GM18858 (cell line): ENCODE measurements around the gene PGBD4.

Experiments
- ATAC-seq: cut with Tn5 transposase; IDR thresholded peaks from one replicate; pipeline ENCODE4 v1.9.1; 2021; ENCODE audit not compliant: unreplicated experiment

The PGBD4 gene

DNA sequence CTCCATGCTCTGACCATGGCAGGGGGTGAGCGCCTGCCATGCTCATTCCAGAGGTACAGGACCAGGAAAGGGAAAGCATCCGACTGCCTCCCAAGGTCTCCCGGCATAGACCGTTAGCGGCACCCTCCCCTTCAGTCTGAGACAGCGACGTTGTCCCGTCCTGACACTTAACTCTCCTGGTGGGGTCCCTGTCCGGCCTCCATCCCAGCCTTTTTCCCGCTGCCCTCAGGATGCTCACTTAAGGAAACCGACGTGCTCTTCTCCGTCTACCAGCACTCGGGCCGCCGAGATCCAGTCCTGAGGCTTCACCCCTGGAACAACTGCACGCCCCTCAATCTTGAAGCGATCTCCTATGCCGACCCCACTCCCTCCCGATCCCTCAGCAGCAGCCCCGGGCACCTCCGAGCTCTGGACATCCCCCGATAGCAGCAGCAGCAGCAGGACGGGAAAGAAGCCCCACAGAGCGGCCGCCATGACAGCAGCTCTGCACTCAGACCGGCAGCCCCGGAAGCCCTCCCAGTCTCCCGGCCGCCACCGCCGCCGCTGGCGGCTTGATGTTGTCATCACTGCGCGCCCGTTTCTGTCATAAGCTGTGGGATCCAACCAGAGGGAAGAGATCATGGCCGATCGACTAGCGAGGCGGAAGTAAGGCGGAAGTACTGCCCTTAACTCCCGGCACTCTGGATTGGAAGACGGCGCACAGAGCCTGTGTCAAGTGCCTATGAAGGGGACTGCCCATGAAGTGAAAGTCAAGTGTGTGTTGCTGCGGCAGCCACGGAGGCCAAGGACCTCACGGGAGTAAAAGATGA lies at the start of gene PGBD4, which contains the start of gene EMC7:
Gene PGBD4 (plus strand): TSS at position 718 of the 809 bp plus-strand sequence. CDS start 449 bp downstream, outside the sequence.
Gene EMC7 (minus strand): TSS at position 497 of the 809 bp plus-strand sequence. CDS start 23 bp downstream, at position 474.
- peak; percentile 93 for ATAC-seq

DNA sequence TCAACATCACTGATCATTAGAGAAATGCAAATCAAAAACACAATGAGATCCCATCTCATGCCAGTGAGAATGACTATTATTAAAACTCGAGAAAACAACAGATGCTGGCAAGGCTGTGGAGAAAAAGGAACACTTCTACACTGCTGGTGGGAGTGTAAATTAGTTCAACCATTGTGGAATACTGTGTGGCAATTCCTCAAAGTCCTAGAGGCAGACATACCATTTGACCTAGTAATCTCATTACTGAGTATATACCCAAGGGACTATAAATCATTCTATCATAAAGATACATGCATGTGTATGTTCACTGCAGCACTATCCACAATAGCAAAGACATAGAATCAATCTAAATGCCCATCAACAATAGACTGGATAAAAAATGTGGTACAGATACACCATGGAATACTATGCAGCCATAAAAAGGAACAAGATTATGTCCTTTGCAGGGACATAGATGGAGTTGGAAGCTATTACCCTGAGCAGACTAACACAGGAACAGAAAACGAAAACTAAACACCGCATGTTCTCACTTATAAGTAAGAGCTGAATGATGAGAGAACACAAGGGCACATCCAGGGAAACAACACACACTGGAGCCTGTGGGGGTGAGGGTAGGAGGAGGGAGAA lies 47.7 kb upstream of the PGBD4 start:
- ATAC-seq = no peak

DNA sequence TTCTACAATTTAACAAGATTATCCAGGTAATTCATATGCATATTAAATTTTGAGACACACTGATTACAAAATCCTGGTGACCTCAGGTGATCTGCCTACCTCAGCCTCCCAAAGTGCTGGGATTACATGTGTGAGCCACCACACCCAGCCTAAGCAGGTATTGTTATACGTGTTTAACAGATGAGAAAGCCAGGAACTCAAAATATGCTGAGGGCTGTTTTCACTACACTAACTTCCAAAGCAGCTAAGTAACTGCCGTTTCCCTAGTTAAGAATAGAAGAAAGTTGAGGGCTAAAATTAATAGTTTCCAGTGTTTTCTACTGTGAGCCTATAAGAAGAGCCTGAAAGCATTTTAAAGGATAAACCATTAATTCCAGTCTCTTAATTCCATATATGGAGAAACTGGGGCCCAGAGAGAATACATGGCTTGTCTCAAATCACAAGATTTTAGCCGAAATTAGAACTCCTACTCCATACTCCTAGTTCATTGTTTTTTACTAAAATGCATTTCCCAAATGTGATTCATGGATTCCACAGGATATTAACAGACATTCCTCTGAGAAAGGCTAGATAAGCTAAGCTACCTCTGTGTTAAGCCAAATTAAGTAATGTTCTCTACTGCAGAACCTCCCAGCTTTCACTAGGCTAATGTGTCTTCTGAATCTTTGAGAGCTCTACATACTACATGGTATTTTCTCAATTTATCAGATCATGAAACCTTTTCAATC lies 45.9 kb upstream of the PGBD4 start:
- ATAC-seq = no peak

DNA sequence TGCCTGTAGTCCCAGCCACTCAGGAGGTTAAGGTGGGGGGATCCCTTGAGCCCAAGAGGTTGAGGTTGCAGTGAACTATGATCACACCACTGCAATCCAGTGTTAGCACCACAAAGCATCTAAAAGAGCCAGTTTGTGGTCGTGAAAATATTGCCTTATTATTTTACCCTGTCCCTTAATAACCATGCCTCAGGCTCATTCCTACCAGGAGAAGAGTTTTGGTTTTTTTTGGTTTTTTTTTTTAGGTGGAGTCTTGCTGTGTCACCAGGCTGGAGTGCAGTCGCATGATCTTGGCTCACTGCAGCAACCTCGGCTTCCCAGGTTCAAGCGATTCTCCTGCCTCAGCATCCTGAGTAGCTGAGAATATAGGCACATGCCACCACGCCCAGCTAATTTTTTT lies 45.0 kb upstream of the PGBD4 start:
- no peak for ATAC-seq

DNA sequence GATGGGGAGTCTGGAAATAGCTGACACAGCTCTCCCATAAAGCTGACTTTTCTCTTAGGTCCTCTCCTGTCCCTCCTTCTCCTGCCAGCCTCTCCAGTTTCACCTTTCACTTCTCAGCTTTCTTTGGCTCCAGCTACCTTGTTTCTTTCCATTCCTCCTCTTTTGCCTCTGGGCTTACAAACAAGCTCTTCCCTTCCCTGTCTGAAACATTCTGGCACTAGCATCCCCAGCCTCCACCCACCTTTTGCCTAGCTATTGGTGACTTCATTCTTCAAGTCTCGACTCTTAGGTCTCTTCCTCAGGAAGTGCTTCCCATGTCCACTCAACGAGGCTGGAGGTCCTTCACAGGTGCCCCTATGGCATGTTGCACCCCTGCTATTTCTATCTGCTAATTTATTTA lies 42.4 kb upstream of the PGBD4 start:
- no peak for ATAC-seq

DNA sequence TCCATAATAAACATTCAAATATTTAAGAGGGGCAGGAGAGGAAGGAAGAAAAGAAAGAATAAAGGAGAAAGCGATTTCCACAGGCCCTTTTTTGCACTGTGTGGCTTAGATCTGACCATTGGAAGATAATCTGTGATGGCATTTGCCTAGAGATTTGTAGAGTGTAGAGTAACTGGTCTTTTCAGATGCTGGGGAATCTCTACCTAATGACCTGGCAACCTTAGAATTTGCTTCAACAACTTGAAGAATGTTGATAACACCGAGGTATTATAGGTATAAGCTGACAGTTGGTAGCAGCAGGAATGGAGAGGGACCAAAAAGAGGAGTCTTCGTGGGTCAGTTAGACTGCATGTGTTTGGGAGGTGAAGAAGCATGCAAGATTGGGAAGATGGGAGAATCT lies 41.9 kb upstream of the PGBD4 start:
- no peak for ATAC-seq

DNA sequence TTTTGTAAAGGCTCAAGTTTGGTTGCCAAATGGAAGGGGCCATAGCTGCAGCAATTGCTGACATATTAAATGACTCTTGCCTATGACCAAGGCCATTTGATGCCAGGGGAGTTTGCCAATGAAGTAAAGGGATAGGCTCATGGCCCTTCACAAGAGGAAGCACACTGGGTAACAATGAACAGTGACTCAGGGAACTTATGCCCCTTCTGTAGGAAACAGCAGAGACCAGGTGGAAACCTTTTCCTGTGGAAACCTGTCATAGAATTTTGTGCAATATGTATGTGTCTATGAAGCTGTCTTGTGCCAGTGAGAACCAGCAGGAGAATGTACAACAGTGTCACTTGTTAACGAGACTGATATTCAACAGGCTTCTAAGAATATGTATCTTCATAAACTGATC lies 37.4 kb upstream of the PGBD4 start:
- no peak for ATAC-seq

DNA sequence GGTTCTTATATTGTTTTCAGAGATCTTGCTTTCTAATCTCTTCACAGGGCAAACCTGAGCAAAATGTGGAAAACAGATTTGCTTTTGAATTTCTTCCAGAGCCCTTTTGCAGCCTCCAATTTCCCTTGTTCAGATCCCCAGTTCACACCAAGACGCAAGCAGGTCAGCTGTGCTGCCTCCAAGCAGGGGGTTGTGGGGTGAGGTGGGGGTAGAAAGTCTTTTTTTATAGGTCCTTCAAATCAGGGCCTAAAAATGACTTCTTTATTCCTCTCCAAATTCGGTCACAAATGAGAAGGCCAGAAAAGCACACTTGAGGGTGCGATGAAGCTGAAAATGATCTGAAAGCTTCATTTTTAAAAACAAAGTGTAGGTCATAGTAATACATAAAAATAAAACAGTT lies 36.6 kb upstream of the PGBD4 start:
- ATAC-seq = no peak

DNA sequence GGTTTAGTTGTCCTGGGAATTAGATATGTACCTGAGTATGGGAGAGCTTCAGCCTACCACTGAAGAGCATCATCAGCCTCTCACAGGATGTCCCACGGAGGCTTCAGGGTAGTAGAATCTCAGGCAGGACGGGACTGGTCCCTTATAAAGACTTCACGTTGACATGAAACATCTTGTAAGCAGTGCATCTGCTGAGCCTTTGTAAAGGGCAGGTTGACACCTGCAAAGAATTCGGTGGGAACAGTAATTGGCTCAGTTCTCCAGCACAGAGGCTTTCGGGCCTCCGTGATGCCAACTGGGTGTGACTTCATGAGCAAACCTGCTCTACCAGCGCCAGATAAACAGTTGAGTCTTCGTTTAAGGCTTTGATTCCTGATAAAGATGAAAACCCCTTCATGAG lies 35.9 kb upstream of the PGBD4 start:
- ATAC-seq = no peak

DNA sequence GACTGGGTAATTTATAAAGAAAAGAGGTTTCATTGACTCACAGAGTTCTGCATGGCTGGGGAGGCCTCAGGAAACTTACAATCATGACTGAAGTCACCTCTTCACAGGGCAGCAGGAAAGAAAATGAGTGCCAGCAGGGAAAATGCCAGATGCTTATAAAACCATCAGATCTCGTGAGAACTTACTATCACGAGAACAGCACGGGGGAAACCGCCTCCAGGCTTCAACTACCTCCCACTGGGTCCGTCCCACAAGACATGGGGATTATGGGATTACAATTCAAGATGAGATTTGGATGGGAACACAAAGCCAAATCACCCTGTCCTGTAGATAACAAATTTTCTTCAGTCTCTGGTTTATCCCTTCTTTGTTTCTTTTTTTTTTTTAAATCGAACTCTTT lies 31.9 kb upstream of the PGBD4 start:
- ATAC-seq = no peak

DNA sequence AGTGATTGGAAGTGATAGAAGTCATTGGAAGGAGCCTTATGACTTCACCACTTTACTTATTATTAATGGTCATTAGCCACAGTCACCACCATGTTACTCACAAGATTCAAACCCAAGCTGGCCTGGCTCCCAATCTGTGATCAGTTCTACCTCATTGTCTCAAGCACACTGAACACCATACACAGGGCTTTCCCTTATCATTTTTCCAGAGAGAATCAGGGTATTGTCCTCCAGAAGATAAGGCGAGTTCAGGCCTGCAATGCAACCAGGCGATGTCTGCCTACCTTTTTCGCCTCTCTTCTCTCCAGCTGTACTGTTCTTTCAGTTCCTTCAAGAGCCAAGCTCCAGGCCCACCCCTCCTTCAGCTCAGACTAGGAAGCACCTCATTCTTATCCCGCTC lies 25.1 kb upstream of the PGBD4 start:
- ATAC-seq = no peak

DNA sequence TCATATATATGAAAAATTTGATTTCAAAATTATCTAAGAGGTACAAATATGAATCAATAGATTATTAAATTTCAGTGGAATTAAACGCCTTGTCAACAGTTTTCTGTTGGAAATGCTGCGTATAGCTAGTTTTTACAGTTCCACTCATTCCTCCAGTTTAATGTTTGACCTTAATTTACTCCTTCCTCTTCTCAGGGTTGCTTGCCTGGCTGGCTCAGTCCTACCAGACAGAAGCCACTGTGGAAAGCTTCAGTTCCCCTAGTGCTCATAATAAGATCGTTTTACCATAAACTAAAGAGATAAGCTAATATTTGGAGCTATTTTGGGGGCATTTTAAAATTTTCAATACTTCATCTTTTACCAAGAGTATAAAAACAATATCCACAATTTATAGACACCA lies 23.0 kb upstream of the PGBD4 start:
- no peak for ATAC-seq

DNA sequence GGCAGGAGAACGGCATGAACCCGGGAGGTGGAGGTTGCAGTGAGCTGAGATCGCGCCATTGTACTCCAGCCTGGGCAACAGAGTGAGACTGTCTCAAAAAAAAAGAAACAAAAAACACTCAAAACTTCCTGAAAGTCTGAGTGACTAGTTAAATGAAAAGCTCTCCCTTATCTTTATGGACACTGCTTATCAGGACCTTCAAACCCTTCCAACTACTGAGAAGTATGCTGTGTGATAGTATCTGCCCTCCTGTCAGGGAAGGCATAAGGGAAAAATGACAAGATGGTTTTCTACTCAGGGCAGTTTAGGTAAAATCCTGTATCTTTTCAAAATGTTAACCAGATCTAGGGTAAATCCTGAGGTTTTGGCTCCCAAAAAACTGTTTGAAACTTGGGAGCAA lies 22.0 kb upstream of the PGBD4 start:
- ATAC-seq = no peak

DNA sequence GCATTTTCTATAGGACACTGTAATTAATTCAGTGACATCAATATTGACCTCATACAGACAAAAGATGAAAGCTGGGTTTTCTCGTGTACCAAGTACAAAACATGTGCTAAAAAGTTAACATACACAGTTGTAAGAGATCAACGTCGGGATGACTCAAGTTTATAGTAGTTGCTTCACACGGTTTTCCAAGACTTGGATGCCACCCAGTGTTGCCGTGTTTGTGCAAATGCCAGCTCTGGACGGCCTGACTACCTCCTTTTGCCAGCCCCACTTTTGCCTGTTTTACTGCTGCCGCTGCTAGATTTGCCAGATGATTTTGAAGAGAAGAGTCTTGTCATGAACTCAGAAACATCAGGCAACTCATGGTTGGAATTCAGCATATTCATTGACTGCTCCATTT lies 17.8 kb upstream of the PGBD4 start:
- no peak for ATAC-seq

DNA sequence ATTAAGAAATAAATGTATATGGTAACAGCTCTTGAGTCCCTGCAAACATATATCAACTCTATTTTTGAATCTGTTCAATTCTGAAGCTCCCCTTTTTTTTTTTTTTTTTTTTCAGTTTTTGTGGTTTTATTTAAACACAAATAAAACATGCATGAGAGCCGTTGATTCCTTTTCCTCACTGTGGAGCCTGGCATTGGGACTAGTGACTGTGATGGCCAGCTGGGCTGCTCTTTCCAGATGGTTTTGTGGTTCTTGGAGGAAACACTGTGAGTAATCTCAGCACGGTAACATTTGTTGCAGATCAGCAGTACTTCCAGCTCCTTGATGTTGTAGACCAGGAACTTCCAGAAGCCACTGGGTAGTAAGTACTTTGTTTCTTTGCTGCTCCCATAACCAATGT lies 16.1 kb upstream of the PGBD4 start:
- ATAC-seq = no peak

DNA sequence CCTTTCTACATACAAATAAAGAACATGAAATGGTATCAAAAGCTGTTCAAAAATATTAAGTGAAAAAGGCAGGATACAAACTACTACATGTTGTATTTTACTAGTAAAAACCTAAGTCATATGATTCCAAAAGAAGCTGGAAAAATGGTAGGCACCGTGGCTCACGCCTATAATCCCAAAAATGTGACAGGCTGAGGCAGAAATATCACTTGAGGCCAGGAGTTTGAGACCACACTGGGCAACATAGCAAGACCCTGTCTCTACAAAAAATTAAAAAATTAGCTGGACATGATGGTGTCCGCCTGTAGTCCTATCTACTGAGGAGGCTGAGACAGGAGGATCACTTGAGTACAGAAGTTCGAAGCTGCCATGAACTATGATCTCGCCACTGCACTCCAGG lies 2.0 kb upstream of the PGBD4 start:
- ATAC-seq = no peak

DNA sequence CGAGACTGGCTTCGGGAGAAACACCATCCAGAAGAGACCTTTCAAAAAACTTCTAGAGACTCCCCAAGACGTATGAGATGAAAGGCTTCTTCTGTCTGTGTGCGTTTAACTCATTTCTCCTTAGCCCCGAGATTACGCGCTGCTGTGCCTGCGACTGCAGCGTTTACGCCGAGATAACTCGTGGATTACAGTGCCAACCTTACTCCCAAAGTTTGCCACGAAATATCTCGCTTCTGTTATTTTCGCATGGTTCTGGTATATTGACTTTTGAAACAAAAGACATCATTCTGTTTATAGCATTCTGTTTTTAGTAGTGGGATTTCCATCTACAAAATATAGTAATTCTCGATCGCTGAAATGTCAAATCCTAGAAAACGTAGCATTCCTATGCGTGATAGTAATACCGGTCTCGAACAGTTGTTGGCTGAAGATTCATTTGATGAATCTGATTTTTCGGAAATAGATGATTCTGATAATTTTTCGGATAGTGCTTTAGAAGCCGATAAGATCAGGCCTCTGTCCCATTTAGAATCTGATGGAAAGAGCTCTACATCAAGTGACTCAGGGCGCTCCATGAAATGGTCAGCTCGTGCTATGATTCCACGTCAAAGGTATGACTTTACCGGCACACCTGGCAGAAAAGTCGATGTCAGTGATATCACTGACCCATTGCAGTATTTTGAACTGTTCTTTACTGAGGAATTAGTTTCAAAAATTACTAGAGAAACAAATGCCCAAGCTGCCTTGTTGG lies 467 bp downstream of the PGBD4 start:
- ATAC-seq = no peak

DNA sequence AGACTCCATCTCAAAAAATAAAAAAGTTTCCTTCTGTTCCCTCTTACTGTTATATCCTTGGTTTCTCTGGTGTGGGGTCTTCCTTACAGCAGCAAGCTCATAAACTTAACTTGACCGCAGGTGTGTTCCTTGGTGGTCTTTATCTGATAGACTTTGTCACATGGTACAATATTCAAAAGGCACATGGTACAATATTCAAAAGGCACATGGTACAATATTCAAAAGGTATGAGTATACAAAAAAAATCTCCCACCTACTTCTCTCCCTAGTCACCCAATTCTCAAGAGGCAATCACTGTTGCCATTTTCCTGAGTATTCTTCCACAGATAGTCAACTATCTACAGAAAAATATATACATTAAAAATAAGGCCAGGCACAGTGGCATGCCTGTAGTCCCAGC lies 4.5 kb downstream of the PGBD4 start:
- no peak for ATAC-seq

DNA sequence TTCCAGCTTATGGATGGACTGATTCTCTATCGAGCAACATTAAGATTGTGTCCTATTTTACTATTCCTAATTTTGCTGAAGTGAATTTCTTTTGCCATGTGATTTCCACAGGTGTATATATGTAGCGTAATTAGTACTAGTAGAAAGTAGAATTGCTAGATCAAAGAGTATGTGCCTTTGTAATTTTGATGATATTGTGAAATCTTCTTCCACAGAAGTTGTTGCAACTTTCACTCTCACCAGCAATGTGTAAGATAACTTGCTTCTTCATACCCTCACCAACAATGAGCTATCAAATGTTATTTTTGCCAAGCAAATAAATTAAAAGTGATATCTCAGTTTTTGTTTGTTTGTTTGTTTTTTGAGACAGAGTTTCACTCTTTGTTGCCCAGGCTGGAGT lies 5.4 kb downstream of the PGBD4 start:
- ATAC-seq = no peak

DNA sequence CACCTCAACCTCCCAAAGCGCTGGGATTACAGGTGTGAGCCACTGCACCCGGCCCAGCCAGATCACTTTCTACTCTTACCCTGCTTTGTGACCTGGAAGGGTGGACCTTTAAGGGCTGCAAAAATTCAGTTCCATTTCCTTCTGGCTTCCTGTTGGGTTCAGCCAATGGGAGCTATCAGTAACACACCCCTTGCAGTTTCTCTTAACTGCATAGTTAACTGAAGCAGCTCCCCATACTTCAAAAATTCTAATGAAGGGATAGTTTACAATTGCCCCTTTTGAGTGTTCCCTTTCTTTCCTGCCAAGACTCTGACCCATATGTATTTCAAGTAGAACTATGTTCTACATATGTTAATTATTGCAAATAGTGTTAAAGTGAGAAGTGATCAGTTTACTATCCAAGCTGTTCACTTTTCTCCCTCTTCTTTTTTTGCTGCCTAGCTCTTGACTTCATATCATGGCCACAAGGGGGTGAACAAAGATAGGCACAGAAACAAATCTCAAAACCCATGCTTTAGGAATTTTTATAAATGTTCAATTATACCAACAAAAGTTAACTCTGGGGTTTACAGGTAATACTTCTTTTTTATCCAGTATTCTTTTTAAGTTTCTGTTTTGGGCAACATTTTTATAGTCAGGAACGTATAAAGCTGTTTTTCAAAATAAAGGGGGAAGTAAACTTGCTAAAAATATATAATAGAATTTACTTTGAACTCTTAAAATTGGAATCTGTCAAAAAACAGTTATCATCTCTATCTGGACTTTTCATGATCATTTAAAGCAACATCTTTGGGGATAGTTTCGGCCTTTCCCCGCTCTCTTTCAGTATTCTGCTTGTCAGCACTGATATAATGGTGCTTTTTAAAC lies 8.1 kb downstream of the PGBD4 start:
- no peak for ATAC-seq
